ENCODE data around the gene C3orf85. TPM values are rescaled to one million over a fixed set of nuclear protein-coding genes. Genes with fewer than 3 reads are reported as not detected.

C3orf85 gene
- total RNA-seq, 1 experiment from 2014 or later: not detected

DNA sequence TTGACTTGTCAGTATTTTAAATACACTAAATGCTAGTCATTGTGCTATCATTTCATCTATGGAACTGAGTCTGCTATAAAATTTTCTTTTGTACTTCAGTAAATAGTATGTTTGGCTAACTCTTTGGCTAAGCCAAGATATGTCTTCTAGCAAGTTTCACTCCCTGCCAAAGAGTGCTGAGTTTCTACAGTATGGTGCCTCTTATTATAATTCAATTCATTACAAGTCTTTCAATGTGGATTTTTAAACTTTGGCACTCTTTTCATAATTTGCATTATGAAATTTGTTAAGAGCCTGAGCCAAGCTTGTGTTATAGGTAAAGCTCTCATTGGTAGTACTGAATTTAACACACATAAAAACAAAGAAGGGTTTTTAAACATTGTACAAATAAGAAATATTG, 43.0 kb upstream of the C3orf85 start:
- CTCF ChIA-PET: no interaction called here
- no peak for TF ChIP-seq EZH2 (IDR thresholded peaks at IDR 0.05; ENCODE audit: borderline replicate concordance, low read depth, low read length, poor library complexity, severe bottlenecking)
- TF ChIP-seq, protein P1, sequence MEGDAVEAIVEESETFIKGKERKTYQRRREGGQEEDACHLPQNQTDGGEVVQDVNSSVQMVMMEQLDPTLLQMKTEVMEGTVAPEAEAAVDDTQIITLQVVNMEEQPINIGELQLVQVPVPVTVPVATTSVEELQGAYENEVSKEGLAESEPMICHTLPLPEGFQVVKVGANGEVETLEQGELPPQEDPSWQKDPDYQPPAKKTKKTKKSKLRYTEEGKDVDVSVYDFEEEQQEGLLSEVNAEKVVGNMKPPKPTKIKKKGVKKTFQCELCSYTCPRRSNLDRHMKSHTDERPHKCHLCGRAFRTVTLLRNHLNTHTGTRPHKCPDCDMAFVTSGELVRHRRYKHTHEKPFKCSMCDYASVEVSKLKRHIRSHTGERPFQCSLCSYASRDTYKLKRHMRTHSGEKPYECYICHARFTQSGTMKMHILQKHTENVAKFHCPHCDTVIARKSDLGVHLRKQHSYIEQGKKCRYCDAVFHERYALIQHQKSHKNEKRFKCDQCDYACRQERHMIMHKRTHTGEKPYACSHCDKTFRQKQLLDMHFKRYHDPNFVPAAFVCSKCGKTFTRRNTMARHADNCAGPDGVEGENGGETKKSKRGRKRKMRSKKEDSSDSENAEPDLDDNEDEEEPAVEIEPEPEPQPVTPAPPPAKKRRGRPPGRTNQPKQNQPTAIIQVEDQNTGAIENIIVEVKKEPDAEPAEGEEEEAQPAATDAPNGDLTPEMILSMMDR (conservative IDR thresholded peaks at IDR 0.05; ENCODE audit: low read depth, low read length): no peak
- no peaks in the 10 kb centered on the region for H3K36me3 ChIP-seq (ENCODE audit: insufficient read depth, low read length, poor library complexity, severe bottlenecking)
- H3K27me3 ChIP-seq (replicated peaks; ENCODE audit: insufficient read depth, low read depth, low read length, poor library complexity): no peaks in the 10 kb centered on the region
- no peaks in the 10 kb centered on the region for H3K9me3 ChIP-seq (ENCODE audit: low read depth, low read length, poor library complexity, severe bottlenecking)
- H3K27ac ChIP-seq (ENCODE audit: low read depth, low read length, poor library complexity, severe bottlenecking): no peak overlapping the region
- DNase-seq (ENCODE audit: low spot score): no peak
- BruUV-seq (replicated peaks): no TSS peak
- no peaks in the 10 kb centered on the region for H3K4me1 ChIP-seq (ENCODE audit: insufficient read depth, low read length, poor library complexity, severe bottlenecking)
- POLR2A ChIA-PET (ENCODE audit: low non-redundant PET): no interaction called here
- intact Hi-C loops (cut with micrococcal nuclease; ENCODE audit: unreplicated experiment): no loop called here
- H3K4me3 ChIP-seq (ENCODE audit: low read depth, low read length, poor library complexity, severe bottlenecking): no peak overlapping the region

DNA sequence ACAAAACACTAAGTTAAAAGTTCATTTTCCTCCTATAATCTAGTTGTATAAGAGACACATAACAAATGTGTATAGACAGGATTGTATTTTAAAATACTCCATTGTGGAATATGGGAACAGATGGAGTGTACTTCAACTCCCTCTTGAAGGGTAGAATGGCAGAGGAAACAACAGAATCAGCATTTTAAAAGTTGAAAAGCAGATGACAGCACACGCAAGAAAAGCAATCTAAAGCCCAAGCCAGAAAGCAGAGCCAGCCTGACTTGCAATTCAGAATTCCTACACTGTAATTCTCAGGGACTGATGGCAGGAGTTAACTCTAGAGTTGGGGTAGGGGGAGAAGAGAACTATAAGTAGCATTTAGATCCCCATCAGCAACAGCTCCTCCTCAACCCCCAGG, 41.4 kb upstream of the C3orf85 start:
- intact Hi-C loops (cut with micrococcal nuclease; ENCODE audit: unreplicated experiment): no loop called here
- Histone ChIP-seq H3K36me3 (ENCODE audit: insufficient read depth, low read length, poor library complexity, severe bottlenecking) (no peaks in the 10 kb centered on the region), H3K27me3 (replicated peaks; ENCODE audit: insufficient read depth, low read depth, low read length, poor library complexity) (no peaks in the 10 kb centered on the region), H3K27ac (ENCODE audit: low read depth, low read length, poor library complexity, severe bottlenecking) (no peak overlapping the region), H3K4me1 (ENCODE audit: insufficient read depth, low read length, poor library complexity, severe bottlenecking) (no peaks in the 10 kb centered on the region), H3K9me3 (ENCODE audit: low read depth, low read length, poor library complexity, severe bottlenecking) (no peaks in the 10 kb centered on the region), H3K4me3 (ENCODE audit: low read depth, low read length, poor library complexity, severe bottlenecking) (no peak overlapping the region)
- TF ChIP-seq, protein P1 (conservative IDR thresholded peaks at IDR 0.05; ENCODE audit: low read depth, low read length): no peak
- no peak for TF ChIP-seq EZH2 (IDR thresholded peaks at IDR 0.05; ENCODE audit: borderline replicate concordance, low read depth, low read length, poor library complexity, severe bottlenecking)
- ChIA-PET CTCF (no interaction called here), POLR2A (ENCODE audit: low non-redundant PET) (no interaction called here)
- BruUV-seq (replicated peaks): no TSS peak
- DNase-seq (ENCODE audit: low spot score): no peak

DNA sequence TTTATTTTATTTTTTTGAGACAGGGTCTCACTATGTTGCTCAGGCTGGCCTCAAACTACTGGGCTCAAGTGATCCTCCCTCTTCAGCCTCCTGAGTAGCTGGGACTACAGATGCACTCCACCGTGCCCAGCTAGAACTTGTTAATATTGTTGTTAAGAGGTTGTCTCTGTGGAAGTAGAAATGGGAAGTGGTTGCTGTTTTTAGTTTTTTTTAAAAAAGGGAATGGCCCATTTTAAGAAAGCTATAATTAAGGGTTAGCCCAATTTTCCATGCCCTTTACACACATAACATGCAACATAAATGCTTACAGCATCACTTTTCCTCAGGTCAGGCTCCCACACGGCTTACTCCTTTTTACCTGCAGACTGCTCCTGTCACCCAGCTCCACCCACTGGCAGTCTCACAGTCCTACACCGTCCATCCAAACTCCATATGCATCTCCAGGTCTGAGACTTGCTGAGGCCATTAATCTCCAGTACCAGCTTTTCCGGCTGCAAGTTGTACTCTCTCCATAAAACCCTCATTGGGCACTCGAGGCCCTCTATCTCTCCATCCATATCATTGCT, 38.4 kb upstream of the C3orf85 start:
- H3K4me1 ChIP-seq (ENCODE audit: insufficient read depth, low read length, poor library complexity, severe bottlenecking): no peaks in the 10 kb centered on the region
- no TSS peak for BruUV-seq (replicated peaks)
- H3K4me3 ChIP-seq (ENCODE audit: low read depth, low read length, poor library complexity, severe bottlenecking): no peak overlapping the region
- H3K27ac ChIP-seq (ENCODE audit: low read depth, low read length, poor library complexity, severe bottlenecking): no peak overlapping the region
- peak; percentile 25 for DNase-seq (ENCODE audit: low spot score)
- H3K27me3 ChIP-seq (replicated peaks; ENCODE audit: insufficient read depth, low read depth, low read length, poor library complexity): no peaks in the 10 kb centered on the region
- no peaks in the 10 kb centered on the region for H3K9me3 ChIP-seq (ENCODE audit: low read depth, low read length, poor library complexity, severe bottlenecking)
- no peaks in the 10 kb centered on the region for H3K36me3 ChIP-seq (ENCODE audit: insufficient read depth, low read length, poor library complexity, severe bottlenecking)
- intact Hi-C loops (cut with micrococcal nuclease; ENCODE audit: unreplicated experiment): no loop called here
- CTCF ChIA-PET: interaction anchor here (0.6 kb wide), 1 partner anchor 434 kb away, joined by 3 read pairs; no protein-coding TSS in a partner anchor
- POLR2A ChIA-PET (ENCODE audit: low non-redundant PET): no interaction called here
- TF ChIP-seq, protein P1 (conservative IDR thresholded peaks at IDR 0.05; ENCODE audit: low read depth, low read length): peak; percentile 44
- no peak for TF ChIP-seq EZH2 (IDR thresholded peaks at IDR 0.05; ENCODE audit: borderline replicate concordance, low read depth, low read length, poor library complexity, severe bottlenecking)
